GM21423 (cell line): ENCODE data around the gene STEAP4.

Experiments
- ATAC-seq: cut with Tn5 transposase; IDR thresholded peaks from one replicate; pipeline ENCODE4 v1.9.1; 2021; ENCODE audit warnings: mild to moderate bottlenecking, moderate library complexity; ENCODE audit not compliant: unreplicated experiment

The STEAP4 gene

DNA sequence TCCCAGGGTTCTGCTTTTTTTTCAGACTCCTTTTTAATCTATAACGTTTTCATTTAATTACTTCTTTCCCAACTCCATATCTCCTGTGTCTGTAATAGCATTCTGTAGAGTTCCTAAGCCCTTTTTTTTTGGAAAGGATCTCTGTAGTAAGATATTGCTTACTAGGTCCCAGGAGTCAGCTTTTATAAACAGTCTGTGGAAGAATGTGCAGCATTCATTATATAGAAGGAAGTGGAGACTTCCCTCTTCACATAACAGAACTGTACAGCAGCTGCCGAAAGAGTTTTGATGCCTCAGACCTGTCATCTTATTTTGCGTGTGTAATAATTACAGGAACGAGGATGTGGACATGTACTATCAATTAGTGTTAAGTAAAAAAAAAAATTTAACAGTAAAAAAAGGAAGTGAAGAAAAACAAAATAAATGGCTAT, 7.4 kb upstream of the STEAP4 start:
- ATAC-seq = no peak

GRCh38 chr7:88312061-88312663, 5.5 kb upstream of the STEAP4 start:
- no peak for ATAC-seq

DNA sequence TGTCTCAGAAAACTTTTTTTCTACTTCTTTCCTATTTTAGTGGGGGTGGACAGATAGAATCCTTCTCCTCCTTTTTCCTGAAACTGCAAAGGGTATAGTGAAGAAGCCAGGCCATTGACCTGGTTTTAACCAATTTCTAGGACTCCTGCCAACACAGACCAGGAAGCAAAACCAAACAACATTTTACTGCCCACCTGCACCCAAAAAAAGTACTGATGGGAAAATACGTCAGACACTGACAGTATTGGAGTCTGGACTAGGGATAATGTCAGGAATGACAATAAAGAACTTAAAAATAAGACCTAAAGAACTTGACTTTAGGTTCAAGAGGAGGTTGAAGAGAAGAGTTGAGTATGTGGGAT, 5.0 kb upstream of the STEAP4 start:
- ATAC-seq = no peak

- no peak for ATAC-seq
Measured at GRCh38 chr7:88310956-88311674, 4.4 kb upstream of the STEAP4 start.

DNA sequence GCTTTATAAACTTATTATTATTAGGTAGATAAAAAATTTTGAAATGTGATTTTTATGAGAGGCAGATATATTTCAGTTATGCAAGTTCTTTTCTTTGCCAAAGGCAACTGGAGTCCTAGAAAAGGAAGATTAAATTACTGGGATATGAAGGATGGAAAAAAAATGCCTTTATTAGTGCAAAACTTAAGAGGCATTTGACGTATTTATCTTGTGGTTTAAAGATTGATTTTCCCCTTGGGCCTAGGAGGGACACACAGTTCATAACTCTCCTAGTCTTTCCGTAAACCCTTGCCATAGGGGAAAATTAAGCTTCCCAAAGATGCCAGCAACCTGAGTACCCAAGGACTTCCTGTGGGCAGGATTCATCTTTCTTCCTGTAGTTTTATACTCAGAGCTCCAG, 3.1 kb upstream of the STEAP4 start:
- ATAC-seq = no peak

- no peak for ATAC-seq
Measured at GRCh38 chr7:88307823-88308222, 1.1 kb upstream of the STEAP4 start.

- ATAC-seq = no peak
Measured at GRCh38 chr7:88307412-88307811, 718 bp upstream of the STEAP4 start.

GRCh38 chr7:88305044-88305443, 1.6 kb downstream of the STEAP4 start:
- ATAC-seq = no peak

DNA sequence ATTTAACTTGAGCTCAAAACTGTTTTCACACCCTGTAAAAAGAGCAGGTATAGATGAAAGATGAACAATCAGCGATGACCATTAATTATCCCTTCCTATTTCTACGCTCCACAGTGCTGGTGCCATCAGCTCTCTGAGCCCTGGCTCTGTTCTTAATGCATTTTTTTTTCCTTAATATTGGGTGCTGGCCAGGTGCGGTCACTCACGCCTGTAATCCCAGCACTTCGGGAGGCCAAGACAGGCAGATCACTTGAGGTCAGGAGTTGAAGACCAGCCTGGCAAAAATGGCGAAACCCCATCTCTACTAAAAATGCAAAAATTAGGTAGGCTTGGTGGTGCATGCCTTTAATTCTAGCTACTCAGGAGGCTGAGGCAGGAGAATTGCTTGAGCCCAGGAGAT, 4.2 kb downstream of the STEAP4 start:
- ATAC-seq = no peak

GRCh38 chr7:88301924-88302323, 4.8 kb downstream of the STEAP4 start:
- no peak for ATAC-seq

DNA sequence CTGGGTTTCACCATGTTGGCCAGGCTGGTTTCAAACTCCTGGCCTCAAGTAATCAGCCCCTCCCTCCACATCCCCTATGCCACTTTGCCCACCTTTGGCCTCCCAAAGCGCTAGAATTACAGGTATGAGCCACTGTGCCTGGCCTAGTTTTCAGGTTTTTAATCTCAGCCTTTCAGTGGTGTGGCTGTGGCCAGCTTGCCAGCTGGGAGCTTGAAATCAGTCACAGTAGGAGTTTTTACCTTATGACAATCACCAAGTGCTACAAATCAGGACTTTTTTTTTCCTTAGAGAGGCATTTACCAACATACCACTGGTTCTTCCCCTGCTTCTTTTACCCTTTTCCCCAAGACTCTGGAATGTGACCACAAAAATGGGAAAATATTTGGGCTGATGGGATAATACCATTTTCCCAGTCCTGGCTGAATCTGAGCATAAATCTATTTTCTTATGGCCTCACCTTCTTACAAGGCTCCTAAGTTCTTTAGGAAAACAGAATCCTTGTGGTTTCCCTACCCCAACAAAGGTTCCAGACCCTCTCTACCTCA, 6.2 kb downstream of the STEAP4 start:
- no peak for ATAC-seq

GRCh38 chr7:88299126-88299525, 7.6 kb downstream of the STEAP4 start:
- no peak for ATAC-seq

DNA sequence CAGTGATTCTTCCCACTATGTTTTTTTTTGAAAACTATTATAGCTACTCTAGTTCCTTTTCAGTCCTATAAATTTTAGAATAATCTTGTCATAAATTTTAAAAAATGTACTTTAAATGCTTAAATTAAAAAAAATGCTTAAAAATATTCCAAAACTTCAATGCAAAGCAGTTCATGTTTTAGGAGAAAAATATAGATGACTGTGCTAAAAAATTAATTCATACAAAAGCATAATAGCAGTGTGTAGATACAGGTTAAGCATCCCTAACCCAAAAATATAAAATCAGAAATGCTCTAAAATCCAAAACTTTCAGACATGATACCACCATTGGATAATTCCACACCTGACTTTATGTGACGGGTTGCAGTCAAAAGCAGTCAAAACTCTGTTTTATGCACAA, 12.8 kb downstream of the STEAP4 start:
- ATAC-seq = no peak

DNA sequence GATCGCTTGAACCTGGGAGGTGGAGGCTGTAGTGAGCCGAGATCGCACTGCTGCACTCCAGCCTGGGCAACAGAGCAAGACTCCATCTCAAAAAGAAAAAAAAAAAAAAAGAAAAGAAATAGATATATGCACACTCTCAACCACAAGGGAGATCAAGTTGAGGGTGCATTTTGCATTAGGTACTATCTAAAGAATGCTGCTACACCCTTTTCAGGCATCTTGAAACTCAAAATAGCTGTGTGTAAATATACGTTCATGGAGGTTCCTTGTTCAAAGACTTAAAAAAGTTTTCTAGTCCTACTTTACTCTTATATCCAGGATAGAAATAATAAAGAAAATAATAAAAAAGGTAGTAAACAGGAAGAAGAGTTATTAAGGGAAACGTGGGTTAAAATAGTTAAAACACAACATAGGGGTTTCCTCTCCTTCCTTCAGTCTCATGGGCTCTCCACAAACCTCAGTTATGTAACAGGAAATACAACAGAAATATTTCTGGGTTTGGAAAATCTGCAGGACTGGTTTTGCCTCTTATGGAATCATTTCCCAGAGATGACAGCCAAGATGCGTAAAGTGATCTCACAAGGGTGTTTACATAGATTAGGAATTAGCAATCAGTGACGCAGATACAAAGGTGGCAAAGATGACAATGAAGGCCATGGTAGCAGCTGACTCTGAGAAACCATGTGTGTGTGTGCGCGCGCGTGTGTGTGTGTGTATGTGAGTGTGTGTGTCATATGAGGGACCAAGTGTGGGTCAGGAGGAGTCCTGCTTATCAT, 15.1 kb downstream of the STEAP4 start:
- ATAC-seq = no peak

DNA sequence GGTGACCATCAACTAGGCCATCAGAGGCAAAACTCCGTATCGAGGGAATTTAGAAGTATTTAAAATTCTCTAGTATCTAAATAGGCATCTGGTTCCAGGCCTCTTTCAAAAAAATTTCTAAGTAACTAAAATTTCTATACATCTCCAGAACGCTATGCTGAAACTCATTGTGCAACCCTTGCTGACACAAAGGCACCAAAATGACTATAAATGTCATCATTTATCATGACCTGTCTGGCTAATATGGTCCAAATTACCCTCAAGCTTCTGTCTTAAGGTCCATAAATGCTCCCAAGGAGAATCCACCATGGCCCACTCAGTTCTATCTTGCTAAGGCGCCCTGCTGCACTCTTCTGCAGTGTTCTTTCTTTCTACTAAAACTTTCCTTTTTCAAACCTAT, 16.2 kb downstream of the STEAP4 start:
- no peak for ATAC-seq

DNA sequence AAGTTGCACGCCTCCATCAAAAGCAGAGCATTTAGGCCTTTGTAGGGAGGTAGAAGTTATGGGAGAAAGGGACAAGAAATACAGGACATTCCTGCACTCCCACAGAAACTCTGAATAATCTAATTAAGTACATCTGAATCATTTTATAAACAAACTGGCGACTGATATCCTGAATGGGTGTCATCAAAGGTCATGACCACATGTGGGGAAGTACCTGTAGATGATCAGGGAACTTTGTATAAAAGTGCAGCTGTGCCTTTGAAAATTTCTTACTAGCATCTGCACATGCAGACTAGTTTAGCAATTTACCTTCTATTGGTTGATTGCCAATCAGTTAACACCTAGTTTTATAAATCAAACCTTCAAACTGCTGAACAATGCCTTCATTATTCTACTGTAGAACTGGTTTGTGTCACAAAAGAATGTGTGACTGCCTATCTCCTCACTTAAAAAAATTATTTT, 17.1 kb downstream of the STEAP4 start:
- ATAC-seq = no peak

- ATAC-seq = no peak
Measured at GRCh38 chr7:88281749-88282148, 24.9 kb downstream of the STEAP4 start.

GRCh38 chr7:88280801-88281200, 25.9 kb downstream of the STEAP4 start:
- ATAC-seq = no peak

DNA sequence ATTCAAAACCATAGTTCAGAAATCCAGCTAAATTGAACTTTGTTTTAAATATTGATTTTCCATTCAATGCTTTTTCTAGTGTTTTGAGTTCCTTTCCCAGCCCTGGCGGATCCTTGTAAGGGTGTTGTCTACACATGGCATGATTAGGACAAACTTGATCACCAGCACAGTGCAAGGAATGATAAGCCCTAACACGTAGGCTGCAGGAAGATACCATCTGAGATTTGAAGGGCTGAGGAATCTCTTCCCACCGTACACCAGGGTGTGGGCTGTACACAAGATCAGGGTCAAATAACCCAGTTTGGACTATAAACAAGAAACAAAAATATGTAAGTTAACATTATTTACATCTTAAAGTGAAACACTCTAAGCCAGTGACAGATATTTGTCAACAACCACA, 27.4 kb downstream of the STEAP4 start:
- no peak for ATAC-seq

GRCh38 chr7:88278881-88279280, 27.8 kb downstream of the STEAP4 start:
- no peak for ATAC-seq

DNA sequence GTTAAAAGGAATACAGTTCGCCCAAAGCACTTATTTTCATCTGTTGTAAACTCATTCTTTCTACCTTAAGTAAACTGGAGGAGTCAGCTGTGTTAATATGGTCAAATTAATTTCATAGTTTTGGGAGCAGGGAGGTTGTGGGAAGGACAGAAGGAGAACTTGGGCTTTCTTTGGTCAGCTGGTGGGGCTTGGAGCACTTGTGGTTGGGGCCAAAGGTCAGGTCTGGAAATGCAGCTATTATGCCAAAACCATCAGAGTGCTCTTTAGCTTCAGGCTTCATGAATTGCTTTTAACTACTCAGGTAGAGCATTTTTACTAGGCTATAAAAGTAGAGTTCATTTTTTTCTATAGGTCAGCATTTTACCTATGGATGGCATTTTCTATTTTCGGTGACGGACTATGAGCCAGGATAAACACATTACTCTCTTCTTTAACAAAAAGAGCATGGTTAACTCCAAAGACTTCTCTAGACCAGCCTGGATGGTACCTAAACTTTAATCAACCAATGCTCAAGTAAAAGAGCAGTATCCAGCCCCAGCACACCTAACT, 30.0 kb downstream of the STEAP4 start:
- ATAC-seq = no peak
